Effector memory CD4-positive, alpha-beta T cell (primary cell): ENCODE results near the gene ST8SIA4.

Experiments
- DNase-seq, 3 donors: peaks; one replicate each; pipeline ENCODE4 v3.0.0-alpha.2; 2020
- H3K27ac ChIP-seq: 2 replicates; pipeline ENCODE4 v1.7.0; 2013; ENCODE audit warnings: mild to moderate bottlenecking, low read length, moderate library complexity; ENCODE audit not compliant: insufficient read depth, poor library complexity, severe bottlenecking
- H3K27me3 ChIP-seq: replicated peaks from 2 replicates; pipeline ENCODE4 v1.7.0; 2013; ENCODE audit warnings: mild to moderate bottlenecking, low read length; ENCODE audit not compliant: insufficient read depth, control insufficient read depth, poor library complexity, severe bottlenecking
- H3K36me3 ChIP-seq: 2 replicates; pipeline ENCODE4 v1.7.0; 2013; ENCODE audit warnings: mild to moderate bottlenecking, low read length, moderate library complexity; ENCODE audit not compliant: control insufficient read depth, insufficient read depth
- H3K4me1 ChIP-seq: 2 replicates; pipeline ENCODE4 v1.7.0; 2013; ENCODE audit warnings: low read length, mild to moderate bottlenecking; ENCODE audit not compliant: control insufficient read depth, insufficient read depth, poor library complexity, severe bottlenecking
- H3K4me3 ChIP-seq: 2 replicates; pipeline ENCODE4 v1.7.0; 2013; ENCODE audit warnings: low read length, low read depth, mild to moderate bottlenecking; ENCODE audit not compliant: insufficient read depth, poor library complexity, severe bottlenecking
- H3K9me3 ChIP-seq: 2 replicates; pipeline ENCODE4 v1.7.0; 2013; ENCODE audit warnings: mild to moderate bottlenecking, low read length, moderate library complexity; ENCODE audit not compliant: control insufficient read depth

Gene ST8SIA4

GRCh38 chr5:100872408-100873190 is 30.5 kb downstream of the ST8SIA4 start:
- Histone ChIP-seq H3K4me3 (no peak overlapping the region), H3K27ac (no peak overlapping the region), H3K27me3 (no peaks in the 10 kb centered on the region), H3K9me3 (no peaks in the 10 kb centered on the region), H3K4me1 (no peaks in the 10 kb centered on the region), H3K36me3 (peaks cover 14% of the 10 kb centered on the region)
- DNase-seq: no peak

- no peak overlapping the region for H3K27ac ChIP-seq
- H3K36me3 ChIP-seq: peaks cover 5% of the 10 kb centered on the region
- no peaks in the 10 kb centered on the region for H3K27me3 ChIP-seq
- H3K4me1 ChIP-seq: no peaks in the 10 kb centered on the region
- H3K9me3 ChIP-seq: no peaks in the 10 kb centered on the region
- no peak for DNase-seq
- H3K4me3 ChIP-seq: no peak overlapping the region
Measured at GRCh38 chr5:100867039-100867562, 36.0 kb downstream of the ST8SIA4 start.

DNA sequence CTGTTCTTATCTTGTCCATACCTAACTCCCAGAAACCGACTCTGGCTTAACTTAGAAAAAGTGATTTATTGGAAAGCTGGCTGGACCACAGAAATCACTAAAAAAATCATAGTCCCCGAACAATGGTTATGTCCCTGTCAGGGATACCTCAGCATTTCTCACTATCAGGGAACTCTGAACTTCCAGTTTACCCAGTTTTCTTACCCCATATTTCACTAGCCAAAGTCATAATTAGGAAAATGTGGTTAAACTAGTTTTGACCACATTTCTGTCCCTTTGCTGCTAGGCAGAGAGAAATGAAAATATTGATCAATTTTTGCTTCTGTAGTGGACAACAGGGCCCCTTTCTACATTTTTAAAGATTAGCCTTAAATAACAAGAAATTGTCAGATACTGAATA is 38.2 kb downstream of the ST8SIA4 start:
- Histone ChIP-seq H3K4me1 (no peaks in the 10 kb centered on the region), H3K36me3 (no peaks in the 10 kb centered on the region), H3K27ac (no peak overlapping the region), H3K9me3 (no peaks in the 10 kb centered on the region), H3K4me3 (no peak overlapping the region), H3K27me3 (no peaks in the 10 kb centered on the region)
- DNase-seq: no peak

DNA sequence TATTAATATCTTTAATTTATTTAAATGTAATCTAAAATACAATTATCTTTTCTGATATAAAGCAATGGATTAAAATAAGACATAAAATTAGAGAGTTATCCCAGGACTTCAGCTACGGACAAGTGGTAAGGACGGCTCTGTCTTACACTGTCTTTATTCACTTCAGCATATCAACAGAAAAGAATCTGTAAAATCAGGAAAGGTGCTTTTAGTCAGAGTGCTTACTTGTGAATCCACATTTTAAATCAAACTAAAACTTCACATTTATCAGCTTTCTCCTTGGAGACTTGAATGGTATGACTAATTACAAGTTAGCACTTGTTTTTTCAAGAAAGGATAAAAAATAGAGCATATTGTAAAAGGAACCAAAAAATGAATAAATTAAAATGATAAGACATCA is 39.3 kb downstream of the ST8SIA4 start:
- no peaks in the 10 kb centered on the region for H3K9me3 ChIP-seq
- no peak overlapping the region for H3K4me3 ChIP-seq
- no peak for DNase-seq
- H3K36me3 ChIP-seq: no peaks in the 10 kb centered on the region
- H3K27ac ChIP-seq: no peak overlapping the region
- H3K4me1 ChIP-seq: no peaks in the 10 kb centered on the region
- H3K27me3 ChIP-seq: no peaks in the 10 kb centered on the region

DNA sequence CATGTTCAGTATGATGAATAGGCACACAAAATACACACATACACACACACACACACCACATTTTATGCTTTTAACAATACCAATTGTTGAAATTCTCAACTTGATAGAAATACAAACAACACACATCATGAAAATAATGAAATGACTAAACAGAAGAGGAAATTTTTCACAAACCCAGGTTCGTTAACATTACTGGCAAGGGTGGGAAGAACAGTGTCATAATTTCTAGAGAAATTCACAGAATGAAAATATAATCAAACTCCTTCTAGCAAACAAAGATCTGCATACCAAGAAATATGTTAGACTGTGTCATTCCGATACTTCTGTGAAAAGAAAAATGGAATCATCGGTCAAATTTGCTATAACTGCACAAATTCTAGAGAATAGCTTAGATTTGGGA is 41.9 kb downstream of the ST8SIA4 start:
- Histone ChIP-seq H3K4me1 (no peaks in the 10 kb centered on the region), H3K9me3 (no peaks in the 10 kb centered on the region), H3K27ac (no peak overlapping the region), H3K4me3 (no peak overlapping the region), H3K27me3 (no peaks in the 10 kb centered on the region), H3K36me3 (no peaks in the 10 kb centered on the region)
- DNase-seq: no peak

GRCh38 chr5:100860407-100860806 is 42.7 kb downstream of the ST8SIA4 start:
- Histone ChIP-seq H3K27me3 (no peaks in the 10 kb centered on the region), H3K27ac (no peak overlapping the region), H3K9me3 (no peaks in the 10 kb centered on the region), H3K4me1 (no peaks in the 10 kb centered on the region), H3K36me3 (no peaks in the 10 kb centered on the region), H3K4me3 (no peak overlapping the region)
- no peak for DNase-seq

- DNase-seq: no peak
- no peak overlapping the region for H3K27ac ChIP-seq
- H3K4me1 ChIP-seq: peaks cover 6% of the 10 kb centered on the region
Measured at GRCh38 chr5:100858987-100859545, 44.0 kb downstream of the ST8SIA4 start.

GRCh38 chr5:100856462-100856861 is 46.6 kb downstream of the ST8SIA4 start:
- Histone ChIP-seq H3K9me3 (no peaks in the 10 kb centered on the region), H3K4me3 (no peak overlapping the region)
- no peak for DNase-seq

More at GRCh38 chr5:100858987-100859545, 44.0 kb downstream of the ST8SIA4 start:
- Histone ChIP-seq H3K4me3 (no peak overlapping the region), H3K9me3 (no peaks in the 10 kb centered on the region), H3K36me3 (no peaks in the 10 kb centered on the region), H3K27me3 (no peaks in the 10 kb centered on the region)

GRCh38 chr5:100855937-100856430 is 47.1 kb downstream of the ST8SIA4 start:
- H3K9me3 ChIP-seq: no peaks in the 10 kb centered on the region
- H3K36me3 ChIP-seq: no peaks in the 10 kb centered on the region
- no peak overlapping the region for H3K27ac ChIP-seq
- H3K4me1 ChIP-seq: peaks cover 6% of the 10 kb centered on the region
- no peaks in the 10 kb centered on the region for H3K27me3 ChIP-seq
- DNase-seq: no peak
- H3K4me3 ChIP-seq: no peak overlapping the region

More at GRCh38 chr5:100856462-100856861, 46.6 kb downstream of the ST8SIA4 start:
- Histone ChIP-seq H3K36me3 (no peaks in the 10 kb centered on the region), H3K27me3 (no peaks in the 10 kb centered on the region), H3K4me1 (peaks cover 6% of the 10 kb centered on the region), H3K27ac (no peak overlapping the region)

DNA sequence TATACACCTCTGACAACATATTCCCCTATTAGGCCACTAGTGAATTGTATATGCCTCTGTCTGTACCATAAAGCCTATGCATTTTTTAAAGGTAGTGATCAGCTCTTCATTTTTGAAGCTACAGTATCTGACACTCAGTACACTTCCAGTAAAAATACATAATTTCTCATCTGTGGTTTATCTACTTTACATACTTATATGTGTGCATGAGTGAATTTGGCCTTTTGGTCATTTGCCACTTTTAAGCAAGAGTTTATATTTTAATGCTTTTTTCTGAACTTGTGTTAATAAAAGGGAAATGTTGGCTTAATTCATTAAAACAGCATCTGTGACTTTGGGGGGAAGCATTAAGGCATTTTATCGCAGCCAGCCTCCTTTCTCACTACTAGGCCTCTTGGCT is 47.8 kb downstream of the ST8SIA4 start:
- no peaks in the 10 kb centered on the region for H3K9me3 ChIP-seq
- DNase-seq: no peak
- H3K4me3 ChIP-seq: no peak overlapping the region
- H3K27me3 ChIP-seq: no peaks in the 10 kb centered on the region
- peaks cover 6% of the 10 kb centered on the region for H3K4me1 ChIP-seq
- H3K36me3 ChIP-seq: no peaks in the 10 kb centered on the region
- no peak overlapping the region for H3K27ac ChIP-seq
